ENCODE data around the gene FSD1. TPM values are rescaled to one million over a fixed set of nuclear protein-coding genes. Genes with fewer than 3 reads are reported as not detected.
A peak's percentile ranks its signal among the peaks of the same experiment; 100 is the strongest.
"Not testable (repeated sequence)": the region's sequence is repeated elsewhere in the genome, so short reads cannot be mapped to it uniquely, and the experiment has no call there.

Gene FSD1
- total RNA-seq, 3 donors from 2014 or later = 0.64 to 2.0 (median 0.84) TPM

- DNase-seq (no peak), ATAC-seq (peak; percentile 48)
- intact Hi-C loops (cut with DNase I, micrococcal nuclease) = no loop called here
Observed at GRCh38 chr19:4327877-4328242, 23.5 kb downstream of the FSD1 start.

GRCh38 chr19:4328243-4328990 is 24.0 kb downstream of the FSD1 start:
- H3K9me3 ChIP-seq = no peaks in the 10 kb centered on the region
- ATAC-seq (peak; percentile 93), DNase-seq (peak; percentile 95 to 99 (median 96))
- H3K4me1 ChIP-seq (ENCODE audit: low read depth) = peaks cover 6% of the 10 kb centered on the region
- H3K4me3 ChIP-seq = no peak overlapping the region
- no peak for TF ChIP-seq CTCF (IDR thresholded peaks at IDR 0.05)
- H3K36me3 ChIP-seq (ENCODE audit: low read depth) = no peaks in the 10 kb centered on the region
- intact Hi-C loops (cut with DNase I, micrococcal nuclease) = no loop called here

More at GRCh38 chr19:4327877-4328242, 23.5 kb downstream of the FSD1 start:
- TF ChIP-seq CTCF (IDR thresholded peaks at IDR 0.05) = no peak
- H3K4me1 ChIP-seq (ENCODE audit: low read depth) = peaks cover 6% of the 10 kb centered on the region
- H3K4me3 ChIP-seq = no peak overlapping the region
- no peaks in the 10 kb centered on the region for H3K36me3 ChIP-seq (ENCODE audit: low read depth)
- no peaks in the 10 kb centered on the region for H3K9me3 ChIP-seq

- H3K9me3 ChIP-seq; H3K4me3 ChIP-seq; intact Hi-C loops (cut with DNase I, micrococcal nuclease); H3K36me3 ChIP-seq (ENCODE audit: low read depth); H3K4me1 ChIP-seq (ENCODE audit: low read depth); ATAC-seq: not testable (repeated sequence)
- DNase-seq = peak in 1 of 3 donors; percentile 45
Observed at GRCh38 chr19:4328991-4329681, 24.7 kb downstream of the FSD1 start.

- H3K4me3 ChIP-seq = no peak overlapping the region
- intact Hi-C loops (cut with DNase I, micrococcal nuclease) = no loop called here
- no peak for DNase-seq
- peaks cover 6% of the 10 kb centered on the region for H3K4me1 ChIP-seq (ENCODE audit: low read depth)
- no peaks in the 10 kb centered on the region for H3K36me3 ChIP-seq (ENCODE audit: low read depth)
- ATAC-seq = no peak
- no peak for TF ChIP-seq CTCF (IDR thresholded peaks at IDR 0.05)
- no peaks in the 10 kb centered on the region for H3K9me3 ChIP-seq
Observed at GRCh38 chr19:4329858-4330257, 25.5 kb downstream of the FSD1 start.

GRCh38 chr19:4334929-4335570 is 30.7 kb downstream of the FSD1 start:
- no peaks in the 10 kb centered on the region for H3K9me3 ChIP-seq
- H3K4me3 ChIP-seq = no peak overlapping the region
- ATAC-seq (no peak), DNase-seq (no peak)
- no peaks in the 10 kb centered on the region for H3K36me3 ChIP-seq (ENCODE audit: low read depth)
- H3K4me1 ChIP-seq (ENCODE audit: low read depth) = peaks cover under 1% of the 10 kb centered on the region
- intact Hi-C loops (cut with DNase I, micrococcal nuclease) = no loop called here
- no peak for TF ChIP-seq CTCF (IDR thresholded peaks at IDR 0.05)

Measured in mucosa of descending colon (tissue), 3 donors.